IMR-90 (cell line): ENCODE results near the gene PREB. TPM values are rescaled to one million over a fixed set of nuclear protein-coding genes. Genes with fewer than 3 reads are reported as not detected.

Experiments
- ATAC-seq: fragments of 200-7000 bp; cut with Tn5 transposase; 2 replicates; pipeline ENCODE4 v1.9.1; 2020; ENCODE audit warnings: low read depth, mild to moderate bottlenecking, moderate library complexity
- BruUV-seq: library from RNA; stranded (reverse); fragments of 400-500 nt; replicated peaks from 2 replicates; lab custom pipeline; 2021; lab: Mats Ljungman, UMichigan
- CTCF ChIA-PET: fragments of 300-600 bp; formaldehyde crosslinking; extraction: SDS; loops from one replicate; lab custom pipeline; 2021; ENCODE audit warnings: antibody characterized with exemption; lab: Yijun Ruan, JAX
- POLR2A ChIA-PET: fragments of 300-600 bp; sonication (Branson Sonifier 250); formaldehyde crosslinking; loops from one replicate; lab custom pipeline; 2022; ENCODE audit warnings: antibody characterized with exemption; ENCODE audit not compliant: unreplicated experiment; lab: Charles Lee
- DNase-seq: peaks from one replicate; pipeline ENCODE4 v3.0.0; 2013
- H2AFZ ChIP-seq: replicated peaks from 2 replicates; pipeline ENCODE3; 2013; ENCODE audit warnings: low read length, mild to moderate bottlenecking; ENCODE audit not compliant: poor library complexity
- H2AK5ac ChIP-seq: 2 replicates; pipeline ENCODE4 v1.6.1; 2013; ENCODE audit warnings: low read depth, low read length, inconsistent platforms
- H2AK9ac ChIP-seq: replicated peaks from 2 replicates; pipeline ENCODE3; 2013; ENCODE audit warnings: mild to moderate bottlenecking, low read depth, low read length, moderate library complexity; ENCODE audit not compliant: poor library complexity
- H2BK120ac ChIP-seq: 2 replicates; pipeline ENCODE4 v1.6.1; 2013; ENCODE audit warnings: low read depth, low read length, inconsistent platforms
- H2BK15ac ChIP-seq: 3 replicates; pipeline ENCODE4 v1.6.1; 2013; ENCODE audit warnings: low read depth, low read length, inconsistent platforms
- H2BK20ac ChIP-seq: 2 replicates; pipeline ENCODE4 v1.6.1; 2013; ENCODE audit warnings: low read depth, mild to moderate bottlenecking, inconsistent platforms, low read length, moderate library complexity
- H2BK5ac ChIP-seq: 2 replicates; pipeline ENCODE4 v1.6.1; 2013; ENCODE audit warnings: mild to moderate bottlenecking, low read depth, low read length, inconsistent platforms; ENCODE audit not compliant: poor library complexity, severe bottlenecking
- H3K14ac ChIP-seq: replicated peaks from 2 replicates; pipeline ENCODE4 v1.6.1; 2013; ENCODE audit warnings: low read depth, low read length, inconsistent platforms
- H3K18ac ChIP-seq: 2 replicates; pipeline ENCODE4 v1.6.1; 2013; ENCODE audit warnings: low read depth, low read length, control low read depth
- H3K23ac ChIP-seq: 2 replicates; pipeline ENCODE4 v1.6.1; 2013; ENCODE audit warnings: low read depth, low read length, inconsistent platforms
- H3K27ac ChIP-seq: 2 replicates; pipeline ENCODE4 v1.5.1; 2013; ENCODE audit warnings: mild to moderate bottlenecking, control low read depth, low read length; ENCODE audit not compliant: insufficient read depth
- H3K27me3 ChIP-seq: 2 replicates; pipeline ENCODE4 v1.6.1; 2013; ENCODE audit warnings: low read length; ENCODE audit not compliant: control insufficient read depth, insufficient read depth
- H3K36me3 ChIP-seq: 2 replicates; pipeline ENCODE4 v1.6.1; 2013; ENCODE audit warnings: low read length, mixed read lengths; ENCODE audit not compliant: control insufficient read depth, insufficient read depth
- H3K4ac ChIP-seq: 2 replicates; pipeline ENCODE4 v1.6.1; 2013; ENCODE audit warnings: low read depth, low read length, inconsistent platforms
- H3K4me1 ChIP-seq: 2 replicates; pipeline ENCODE4 v1.6.1; 2013; ENCODE audit warnings: low read length, mixed read lengths; ENCODE audit not compliant: control insufficient read depth, insufficient read depth
- H3K4me2 ChIP-seq: 2 replicates; pipeline ENCODE4 v1.6.1; 2013; ENCODE audit warnings: low read depth, mild to moderate bottlenecking, control low read depth, low read length, moderate library complexity
- H3K4me3 ChIP-seq: 2 replicates; pipeline ENCODE4 v1.5.1; 2013; ENCODE audit warnings: low read depth, mild to moderate bottlenecking, control low read depth, low read length, moderate library complexity; ENCODE audit not compliant: insufficient read depth
- H3K56ac ChIP-seq: 2 replicates; pipeline ENCODE4 v1.6.1; 2013; ENCODE audit warnings: low read length, inconsistent platforms; ENCODE audit not compliant: insufficient read depth; ENCODE audit errors: extremely low read depth
- H3K79me1 ChIP-seq, 2 experiments: 2 replicates each; pipeline ENCODE4 v1.6.1; 2013; ENCODE audit warnings: low read length in 2 of 2, inconsistent platforms in 1 of 2, low read depth in 1 of 2
- H3K9ac ChIP-seq: 2 replicates; pipeline ENCODE4 v1.6.1; 2013; ENCODE audit warnings: low read depth, low read length, control low read depth
- H3K9me1 ChIP-seq: 2 replicates; pipeline ENCODE4 v1.6.1; 2013; ENCODE audit warnings: low read length, inconsistent platforms; ENCODE audit not compliant: insufficient read depth
- H3K9me3 ChIP-seq: 2 replicates; pipeline ENCODE4 v1.6.1; 2013; ENCODE audit warnings: low read length; ENCODE audit not compliant: control insufficient read depth, insufficient read depth
- H4K20me1 ChIP-seq: 2 replicates; pipeline ENCODE4 v1.6.1; 2013; ENCODE audit warnings: low read length, inconsistent platforms; ENCODE audit not compliant: insufficient read depth
- H4K5ac ChIP-seq: 2 replicates; pipeline ENCODE4 v1.6.1; 2013; ENCODE audit warnings: mild to moderate bottlenecking, low read depth, low read length, control low read depth
- H4K8ac ChIP-seq, 2 experiments: 2 replicates each; pipeline ENCODE4 v1.6.1; 2013; ENCODE audit warnings: low read depth in 2 of 2, low read length in 2 of 2, control low read depth in 1 of 2, inconsistent platforms in 1 of 2
- H4K91ac ChIP-seq: 2 replicates; pipeline ENCODE4 v1.6.1; 2013; ENCODE audit warnings: low read depth, low read length, inconsistent platforms; ENCODE audit not compliant: insufficient read depth
- BHLHE40 ChIP-seq: fragments of 150-350 bp; IDR thresholded peaks from 2 replicates; pipeline ENCODE4 v1.6.1; 2016; ENCODE audit warnings: mild to moderate bottlenecking, low read depth, low read length
- CEBPB ChIP-seq: IDR thresholded peaks from 2 replicates; pipeline ENCODE4 v1.6.1; 2012; ENCODE audit warnings: low read depth, low read length, improper control_type of control experiment
- CHD1 ChIP-seq: IDR thresholded peaks from 2 replicates; pipeline ENCODE4 v1.6.1; 2012; ENCODE audit warnings: low read depth, low read length, improper control_type of control experiment
- CTCF ChIP-seq: conservative IDR thresholded peaks from 2 replicates; pipeline ENCODE4 v1.5.1; 2012; ENCODE audit warnings: mild to moderate bottlenecking, low read depth, low read length, improper control_type of control experiment
- ELK1 ChIP-seq: fragments of 150-350 bp; IDR thresholded peaks from 2 replicates; pipeline ENCODE4 v1.6.1; 2016; ENCODE audit warnings: low read depth, mild to moderate bottlenecking, low read length, moderate library complexity, borderline replicate concordance
- FOS ChIP-seq: fragments of 150-350 bp; IDR thresholded peaks from 2 replicates; pipeline ENCODE4 v1.6.1; 2016; ENCODE audit warnings: low read depth, low read length
- MAFK ChIP-seq: IDR thresholded peaks from 2 replicates; pipeline ENCODE4 v1.6.1; 2012; ENCODE audit warnings: low read depth, low read length, improper control_type of control experiment
- MAZ ChIP-seq: IDR thresholded peaks from 2 replicates; pipeline ENCODE4 v1.6.1; 2012; ENCODE audit warnings: low read depth, mild to moderate bottlenecking, low read length, improper control_type of control experiment, moderate library complexity, borderline replicate concordance
- MXI1 ChIP-seq: IDR thresholded peaks from 2 replicates; pipeline ENCODE4 v1.6.1; 2012; ENCODE audit warnings: low read depth, mild to moderate bottlenecking, low read length, moderate library complexity, borderline replicate concordance
- NFE2L2 ChIP-seq: fragments of 150-350 bp; IDR thresholded peaks from 2 replicates; pipeline ENCODE4 v1.6.1; 2016; ENCODE audit warnings: low read depth, mild to moderate bottlenecking, low read length
- RAD21 ChIP-seq: IDR thresholded peaks from 2 replicates; pipeline ENCODE4 v1.6.1; 2012; ENCODE audit warnings: low read length, improper control_type of control experiment
- RCOR1 ChIP-seq: IDR thresholded peaks from 2 replicates; pipeline ENCODE4 v1.6.1; 2012; ENCODE audit warnings: mild to moderate bottlenecking, low read length, improper control_type of control experiment; ENCODE audit not compliant: insufficient replicate concordance
- RFX5 ChIP-seq: IDR thresholded peaks from 2 replicates; pipeline ENCODE4 v1.8.0; 2012; ENCODE audit warnings: low read depth, mild to moderate bottlenecking, low read length, moderate library complexity
- SMC3 ChIP-seq: fragments of 150-350 bp; IDR thresholded peaks from 2 replicates; pipeline ENCODE4 v1.6.1; 2016; ENCODE audit warnings: low read depth, mild to moderate bottlenecking, antibody characterized with exemption, low read length, moderate library complexity
- USF2 ChIP-seq: fragments of 150-350 bp; IDR thresholded peaks from 2 replicates; pipeline ENCODE4 v1.6.1; 2017; ENCODE audit warnings: mild to moderate bottlenecking, antibody characterized with exemption, low read length, low read depth
- WGBS, 2 experiments: methylation state at CpG; one replicate each; pipeline versions ENCODE4 v1.1.5 to v1.1.7; 2013; ENCODE audit warnings: missing lambda C conversion rate in 2 of 2; ENCODE audit not compliant: insufficient read length in 1 of 2; ENCODE audit errors: extremely low coverage in 2 of 2; 5-methylcytosine and 5-hydroxymethylcytosine counted together
- dilution Hi-C: fragments of 300-500 bp; cut with HindIII; formaldehyde crosslinking; loops from one replicate; pipeline ENCODE4 v1.14.3; 2018; ENCODE audit warnings: low sequenced_read_pairs; ENCODE audit not compliant: unreplicated experiment
- in situ Hi-C: fragments of 300-500 bp; cut with MboI; formaldehyde crosslinking; loops from 3 replicates; pipeline ENCODE4 v1.14.3; 2019; ENCODE audit warnings: low sequenced_read_pairs, inconsistent platforms, mixed read lengths
- intact Hi-C: fragments of 100-400 bp; cut with micrococcal nuclease; formaldehyde crosslinking; loops from 2 replicates; pipeline ENCODE4 v1.10.0; 2022
- polyA plus RNA-seq, 3 experiments: library from polyadenylated mRNA; depleted of rRNA; stranded (reverse); fragments of >200 nt; gene quantifications; 2 replicates each; pipeline ENCODE4 v1.2.3, GENCODE V29; 2012; ENCODE audit warnings: low replicate concordance in 1 of 3
- total RNA-seq: library from RNA; depleted of rRNA; stranded (reverse); fragments of >200 nt; gene quantifications from 2 replicates; pipeline ENCODE4 v1.2.3, GENCODE V29; 2012

PREB gene
- total and polyA plus RNA-seq, 2 of the 4 experiments (the other 2 are of a cell fraction) = 38.9 to 52.2 TPM

GRCh38 chr2:27154488-27154887, 20.1 kb upstream of the PREB start:
- H2BK5ac ChIP-seq = no peak overlapping the region
- no peaks in the 10 kb centered on the region for H3K36me3 ChIP-seq
- no peak overlapping the region for H3K18ac ChIP-seq
- no peak for DNase-seq
- no peak overlapping the region for H3K14ac ChIP-seq
- H3K4me3 ChIP-seq = no peak overlapping the region
- POLR2A ChIA-PET = no interaction called here
- H3K9me1 ChIP-seq = no peaks in the 10 kb centered on the region; the same call in 1 of the 2 replicates
- WGBS, 2 experiments = 66% methylated on average over 5 of the region's 6 CpGs; no CpG with 5 or more reads in 1 of the 2 experiments
- no peak overlapping the region for H2BK20ac ChIP-seq
- H3K4ac ChIP-seq = no peak overlapping the region
- H3K27me3 ChIP-seq = peaks cover 30% of the 10 kb centered on the region
- H4K5ac ChIP-seq = no peak overlapping the region
- H2BK15ac ChIP-seq = no peak overlapping the region
- ATAC-seq = no peak
- H3K4me2 ChIP-seq = no peak overlapping the region
- H2BK120ac ChIP-seq = no peak overlapping the region
- no TSS peak for BruUV-seq
- no peak overlapping the region for H3K9ac ChIP-seq
- no peak overlapping the region for H2AK5ac ChIP-seq
- no peaks in the 10 kb centered on the region for H3K4me1 ChIP-seq
- TF ChIP-seq RAD21 = no peak
- TF ChIP-seq NFE2L2 = no peak
- TF ChIP-seq BHLHE40 = no peak
- TF ChIP-seq CTCF = no peak
- TF ChIP-seq RFX5 = no peak
- no peak for TF ChIP-seq ELK1
- no peak for TF ChIP-seq MAZ
- no peak for TF ChIP-seq RCOR1
- TF ChIP-seq CHD1 = no peak
- TF ChIP-seq MXI1 = no peak
- no peak for TF ChIP-seq USF2
- no peak for TF ChIP-seq SMC3
- TF ChIP-seq CEBPB = no peak
- TF ChIP-seq FOS = no peak
- TF ChIP-seq MAFK = no peak
- in situ Hi-C loops = no loop called here
- intact Hi-C loops = no loop called here
- H4K20me1 ChIP-seq = no peaks in the 10 kb centered on the region; the same call in 1 of the 2 replicates
- no peak overlapping the region for H3K27ac ChIP-seq
- dilution Hi-C loops = no loop called here
- H3K79me1 ChIP-seq = no peaks in the 10 kb centered on the region
- H2AK9ac ChIP-seq = no peak overlapping the region
- CTCF ChIA-PET = no interaction called here
- no peak overlapping the region for H4K91ac ChIP-seq
- H3K9me3 ChIP-seq = no peaks in the 10 kb centered on the region
- no peak overlapping the region for H3K56ac ChIP-seq
- H4K8ac ChIP-seq = no peak overlapping the region
- no peak overlapping the region for H2AFZ ChIP-seq
- no peak overlapping the region for H3K23ac ChIP-seq
